ENCODE results near the gene ARMC2. TPM values are rescaled to one million over a fixed set of nuclear protein-coding genes. Genes with fewer than 3 reads are reported as not detected.

Gene ARMC2
- polyA plus RNA-seq, 2 of the 4 experiments (the other 2 are of a cell fraction), result 2.1 to 4.9 TPM

DNA sequence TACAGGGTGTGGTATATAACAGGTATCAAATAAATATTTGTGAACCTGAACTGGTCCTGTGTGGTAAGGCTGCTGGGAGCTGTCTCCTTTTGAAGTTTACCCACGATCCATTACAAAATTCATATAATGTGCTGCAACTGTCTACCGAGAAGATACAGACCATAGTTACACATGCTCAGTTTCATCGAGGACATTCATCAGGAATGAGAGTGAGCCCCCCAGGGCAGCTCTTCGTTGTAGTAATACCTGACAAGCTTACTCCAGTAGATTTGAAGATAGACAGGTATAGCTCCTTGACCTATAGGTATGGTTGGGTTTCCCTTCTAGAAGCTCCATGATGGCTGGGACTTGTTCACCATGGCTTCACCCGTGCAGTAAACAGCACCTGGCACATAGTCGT lies 25.7 kb downstream of the ARMC2 start:
- TF ChIP-seq FOSB (CRISPR knock-in tag; IDR thresholded peaks at IDR 0.05) (no peak), NR3C1 (IDR thresholded peaks at IDR 0.05) (no peak)
- WGBS (ENCODE audit: missing lambda C conversion rate), result 84% methylated on average over 6 of the region's 6 CpGs
- FAIRE-seq (no peak), DNase-seq (ENCODE audit: low read depth in 1 of 2, low spot score in 1 of 2) (no peak), ATAC-seq (no peak)
- ChIA-PET CTCF (interaction anchor here (0.9 kb wide), 1 partner anchor 332 kb away, joined by 5 read pairs; no protein-coding TSS in a partner anchor), POLR2A (no interaction called here)
- H3K27ac ChIP-seq, result no peak overlapping the region
- H3K9me3 ChIP-seq, result no peaks in the 10 kb centered on the region
- H3K4me1 ChIP-seq, result no peaks in the 10 kb centered on the region
- H3K4me2 ChIP-seq, result no peak overlapping the region
- H3K4me3 ChIP-seq, result no peak overlapping the region

DNA sequence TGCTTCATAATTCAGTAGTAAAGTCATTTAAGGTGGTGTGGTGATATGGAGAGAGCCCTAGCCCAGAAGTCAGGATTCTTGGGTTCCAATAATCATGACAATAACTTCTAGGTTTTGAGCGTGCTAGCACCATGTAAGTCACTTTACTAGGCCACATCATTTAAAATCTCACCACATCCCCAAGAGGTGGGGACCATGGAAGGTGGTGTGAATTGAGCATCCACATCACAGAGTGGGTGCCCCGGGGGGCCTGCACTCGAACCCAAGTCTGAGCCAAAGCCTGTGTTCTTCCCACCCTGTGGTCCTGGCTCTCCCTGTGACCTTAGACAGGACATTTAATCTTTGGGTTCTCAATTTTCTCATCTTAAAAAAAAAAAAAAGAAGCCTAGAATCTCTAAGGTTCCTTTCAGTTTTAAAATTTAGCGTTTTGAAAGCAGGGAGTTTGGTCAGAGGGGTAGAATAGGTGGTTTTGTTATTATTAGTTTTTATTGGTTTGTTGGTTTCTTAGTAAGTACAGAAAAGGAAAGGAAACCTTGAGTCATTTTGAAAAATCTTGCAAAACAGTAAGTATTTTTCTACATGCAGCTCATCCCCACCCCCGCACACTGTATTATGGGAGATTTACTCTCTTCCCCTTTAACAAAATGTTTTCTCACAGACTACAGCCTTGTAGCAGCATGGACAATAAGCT lies 26.4 kb downstream of the ARMC2 start:
- Histone ChIP-seq H3K4me2 (no peak overlapping the region), H3K9me3 (no peaks in the 10 kb centered on the region), H3K27ac (no peak overlapping the region), H3K4me3 (no peak overlapping the region), H3K4me1 (no peaks in the 10 kb centered on the region)
- ChIA-PET POLR2A (no interaction called here), CTCF (no interaction called here)
- 74% methylated on average over 5 of the region's 5 CpGs for WGBS (ENCODE audit: missing lambda C conversion rate)
- ATAC-seq, result no peak
- no peak for FAIRE-seq
- TF ChIP-seq, protein P1, sequence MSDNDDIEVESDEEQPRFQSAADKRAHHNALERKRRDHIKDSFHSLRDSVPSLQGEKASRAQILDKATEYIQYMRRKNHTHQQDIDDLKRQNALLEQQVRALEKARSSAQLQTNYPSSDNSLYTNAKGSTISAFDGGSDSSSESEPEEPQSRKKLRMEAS (IDR thresholded peaks at IDR 0.05), result no peak
- TF ChIP-seq, protein P2, sequence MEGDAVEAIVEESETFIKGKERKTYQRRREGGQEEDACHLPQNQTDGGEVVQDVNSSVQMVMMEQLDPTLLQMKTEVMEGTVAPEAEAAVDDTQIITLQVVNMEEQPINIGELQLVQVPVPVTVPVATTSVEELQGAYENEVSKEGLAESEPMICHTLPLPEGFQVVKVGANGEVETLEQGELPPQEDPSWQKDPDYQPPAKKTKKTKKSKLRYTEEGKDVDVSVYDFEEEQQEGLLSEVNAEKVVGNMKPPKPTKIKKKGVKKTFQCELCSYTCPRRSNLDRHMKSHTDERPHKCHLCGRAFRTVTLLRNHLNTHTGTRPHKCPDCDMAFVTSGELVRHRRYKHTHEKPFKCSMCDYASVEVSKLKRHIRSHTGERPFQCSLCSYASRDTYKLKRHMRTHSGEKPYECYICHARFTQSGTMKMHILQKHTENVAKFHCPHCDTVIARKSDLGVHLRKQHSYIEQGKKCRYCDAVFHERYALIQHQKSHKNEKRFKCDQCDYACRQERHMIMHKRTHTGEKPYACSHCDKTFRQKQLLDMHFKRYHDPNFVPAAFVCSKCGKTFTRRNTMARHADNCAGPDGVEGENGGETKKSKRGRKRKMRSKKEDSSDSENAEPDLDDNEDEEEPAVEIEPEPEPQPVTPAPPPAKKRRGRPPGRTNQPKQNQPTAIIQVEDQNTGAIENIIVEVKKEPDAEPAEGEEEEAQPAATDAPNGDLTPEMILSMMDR (IDR thresholded peaks at IDR 0.05), result no peak
- TF ChIP-seq HOXB13 (CRISPR knock-in tag; IDR thresholded peaks at IDR 0.05; ENCODE audit: low read depth), result no peak
- TF ChIP-seq EHMT2 (IDR thresholded peaks at IDR 0.05; ENCODE audit: low read depth), result no peak
- no peak for TF ChIP-seq RCOR1 (IDR thresholded peaks at IDR 0.05; ENCODE audit: low read depth, low read length)
- TF ChIP-seq RAD21 (conservative IDR thresholded peaks at IDR 0.05 in 1 of 2, IDR thresholded peaks at IDR 0.05 in 1 of 2), result no peak
- DNase-seq (ENCODE audit: low read depth in 1 of 2, low spot score in 1 of 2), result no peak

DNA sequence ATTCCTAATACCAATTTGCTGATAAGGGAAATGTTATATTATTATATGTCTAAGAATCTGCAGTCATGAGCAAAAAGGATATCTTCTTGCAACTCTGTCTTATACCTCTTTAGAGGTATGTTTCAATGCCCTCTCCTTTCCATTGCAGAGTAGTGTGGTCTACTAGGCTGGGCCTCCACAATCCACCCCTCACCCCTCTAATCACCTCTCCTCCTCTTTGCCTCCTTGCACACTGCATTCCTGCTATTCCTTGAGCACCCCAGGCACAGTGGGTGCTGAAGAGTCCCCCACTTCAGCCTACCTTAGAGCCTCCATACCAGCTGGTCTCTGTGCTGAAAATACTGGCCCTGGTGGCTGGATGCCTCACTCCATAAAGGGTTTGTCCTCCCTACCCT lies 26.9 kb downstream of the ARMC2 start:
- ChIA-PET POLR2A (no interaction called here), CTCF (no interaction called here)
- DNase-seq (ENCODE audit: low read depth in 1 of 2, low spot score in 1 of 2) (no peak), ATAC-seq (no peak), FAIRE-seq (no peak)
- TF ChIP-seq, protein P3, sequence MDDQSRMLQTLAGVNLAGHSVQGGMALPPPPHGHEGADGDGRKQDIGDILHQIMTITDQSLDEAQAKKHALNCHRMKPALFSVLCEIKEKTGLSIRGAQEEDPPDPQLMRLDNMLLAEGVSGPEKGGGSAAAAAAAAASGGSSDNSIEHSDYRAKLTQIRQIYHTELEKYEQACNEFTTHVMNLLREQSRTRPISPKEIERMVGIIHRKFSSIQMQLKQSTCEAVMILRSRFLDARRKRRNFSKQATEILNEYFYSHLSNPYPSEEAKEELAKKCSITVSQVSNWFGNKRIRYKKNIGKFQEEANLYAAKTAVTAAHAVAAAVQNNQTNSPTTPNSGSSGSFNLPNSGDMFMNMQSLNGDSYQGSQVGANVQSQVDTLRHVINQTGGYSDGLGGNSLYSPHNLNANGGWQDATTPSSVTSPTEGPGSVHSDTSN (IDR thresholded peaks at IDR 0.05), result no peak
- TF ChIP-seq TFCP2L1 (CRISPR knock-in tag; IDR thresholded peaks at IDR 0.05), result no peak
- TF ChIP-seq MAZ (IDR thresholded peaks at IDR 0.05; ENCODE audit: borderline replicate concordance, low read depth, low read length), result no peak
- no peak for TF ChIP-seq HEYL (CRISPR knock-in tag; IDR thresholded peaks at IDR 0.05)
- no peak for TF ChIP-seq RFX5 (IDR thresholded peaks at IDR 0.05)
- TF ChIP-seq CBX8 (IDR thresholded peaks at IDR 0.05), result no peak
- TF ChIP-seq JUNB (IDR thresholded peaks at IDR 0.05), result no peak
- TF ChIP-seq ESRRA (IDR thresholded peaks at IDR 0.05; ENCODE audit: borderline replicate concordance, low read length), result no peak
- no peak for TF ChIP-seq POLR2A (IDR thresholded peaks at IDR 0.05; ENCODE audit: low read length)
- TF ChIP-seq CEBPB (IDR thresholded peaks at IDR 0.05), result no peak
- TF ChIP-seq, protein P4, sequence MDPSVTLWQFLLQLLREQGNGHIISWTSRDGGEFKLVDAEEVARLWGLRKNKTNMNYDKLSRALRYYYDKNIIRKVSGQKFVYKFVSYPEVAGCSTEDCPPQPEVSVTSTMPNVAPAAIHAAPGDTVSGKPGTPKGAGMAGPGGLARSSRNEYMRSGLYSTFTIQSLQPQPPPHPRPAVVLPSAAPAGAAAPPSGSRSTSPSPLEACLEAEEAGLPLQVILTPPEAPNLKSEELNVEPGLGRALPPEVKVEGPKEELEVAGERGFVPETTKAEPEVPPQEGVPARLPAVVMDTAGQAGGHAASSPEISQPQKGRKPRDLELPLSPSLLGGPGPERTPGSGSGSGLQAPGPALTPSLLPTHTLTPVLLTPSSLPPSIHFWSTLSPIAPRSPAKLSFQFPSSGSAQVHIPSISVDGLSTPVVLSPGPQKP (IDR thresholded peaks at IDR 0.05; ENCODE audit: low read depth, low read length), result no peak
- TF ChIP-seq MAFK (IDR thresholded peaks at IDR 0.05; ENCODE audit: partially characterized antibody), result no peak
- TF ChIP-seq EP300 (IDR thresholded peaks at IDR 0.05), result no peak
- TF ChIP-seq ZNF302 (CRISPR knock-in tag; IDR thresholded peaks at IDR 0.05), result no peak
- no peak for TF ChIP-seq KDM1A (IDR thresholded peaks at IDR 0.05; ENCODE audit: low read depth)
- no peak for TF ChIP-seq EHF (CRISPR knock-in tag; IDR thresholded peaks at IDR 0.05)
- no peak for TF ChIP-seq ZSCAN20 (CRISPR knock-in tag; IDR thresholded peaks at IDR 0.05)
- TF ChIP-seq SREBF2 (IDR thresholded peaks at IDR 0.05), result no peak
- no peak for TF ChIP-seq CBX2 (IDR thresholded peaks at IDR 0.05; ENCODE audit: borderline replicate concordance, low read depth)
- no peak overlapping the region for H3K27ac ChIP-seq
- H3K9me3 ChIP-seq, result no peaks in the 10 kb centered on the region
- no peak overlapping the region for H3K4me2 ChIP-seq
- no peak overlapping the region for H3K4me3 ChIP-seq
- H3K4me1 ChIP-seq, result no peaks in the 10 kb centered on the region
